Raji (cell line): ENCODE data around the gene SPDYE1.
"Not testable (repeated sequence)": the region's sequence is repeated elsewhere in the genome, so short reads cannot be mapped to it uniquely, and the experiment has no call there.

Source experiments
- POLR2A ChIP-seq: IDR thresholded peaks from 2 replicates; pipeline ENCODE4 v1.6.1; 2011; ENCODE audit warnings: low read depth, low read length, control low read depth; ENCODE audit not compliant: insufficient read depth

Gene SPDYE1

DNA sequence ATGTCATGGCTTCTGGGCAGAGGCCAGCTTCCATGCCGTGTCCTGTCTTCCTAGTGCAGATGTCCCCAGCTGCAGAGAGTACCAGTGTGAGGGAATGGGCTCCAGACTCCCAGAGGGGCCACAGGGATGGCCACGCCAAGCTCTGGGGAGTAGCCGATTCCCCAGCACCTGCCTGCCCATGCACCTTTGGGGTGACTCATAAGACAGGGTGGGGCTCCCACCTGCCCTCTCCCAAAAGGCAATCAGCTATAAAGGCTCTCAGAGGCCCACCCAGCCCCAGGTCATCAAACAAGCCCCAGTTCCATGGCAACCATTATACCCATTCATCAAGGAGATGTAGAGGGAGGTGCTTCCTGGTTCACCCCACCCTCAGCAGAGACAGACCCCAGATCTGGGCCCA is at the start of gene SPDYE1:
Gene SPDYE1, plus strand, starts transcription at position 366 of the 400 bp plus-strand sequence. CDS start 2,053 bp downstream, outside the sequence.
- TF ChIP-seq POLR2A = not testable (repeated sequence)

DNA sequence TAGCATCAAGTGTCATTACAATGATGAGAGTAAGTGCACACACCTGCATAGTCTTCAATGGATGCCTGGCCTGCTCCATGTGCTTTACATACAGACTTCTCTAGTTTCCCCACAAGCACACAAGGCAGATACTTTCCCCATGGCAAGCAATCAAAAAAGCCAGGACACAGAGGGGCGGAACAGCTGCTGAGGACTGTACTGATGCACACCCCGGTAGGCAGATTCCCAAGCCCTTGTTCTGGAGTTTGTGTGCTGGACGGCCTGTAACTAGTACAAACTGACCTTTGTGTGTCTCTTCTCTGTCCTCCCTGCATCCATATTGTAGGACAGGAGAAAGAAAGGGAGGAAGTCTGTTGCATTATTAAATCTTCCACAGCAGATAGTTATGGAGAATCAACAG is 45.7 kb upstream of the SPDYE1 start:
- TF ChIP-seq POLR2A = no peak

- TF ChIP-seq POLR2A = no peak
Observed at GRCh38 chr7:43953071-43953470, 44.6 kb upstream of the SPDYE1 start.

- TF ChIP-seq POLR2A = no peak
Observed at GRCh38 chr7:43954524-43955228, 43.0 kb upstream of the SPDYE1 start.

DNA sequence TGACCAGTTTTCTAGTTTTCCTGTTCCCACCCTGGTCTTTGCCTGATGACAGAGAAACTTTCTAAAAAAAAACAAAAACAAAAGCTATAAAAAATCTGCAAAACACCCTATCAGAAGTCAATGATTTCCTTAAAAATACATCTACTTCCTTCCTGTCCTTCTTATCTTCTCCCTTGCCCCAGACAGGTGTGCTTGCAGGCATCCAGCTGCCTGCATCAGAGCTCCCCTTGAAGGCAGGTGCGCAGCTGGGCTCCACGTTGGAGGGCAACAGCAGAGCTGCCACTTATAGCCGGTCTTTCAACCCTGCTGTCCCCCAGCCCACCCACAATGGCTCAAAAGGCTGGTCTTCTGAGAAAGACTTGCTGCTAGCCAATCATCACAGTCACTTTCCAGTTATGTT is 41.7 kb upstream of the SPDYE1 start:
- no peak for TF ChIP-seq POLR2A

DNA sequence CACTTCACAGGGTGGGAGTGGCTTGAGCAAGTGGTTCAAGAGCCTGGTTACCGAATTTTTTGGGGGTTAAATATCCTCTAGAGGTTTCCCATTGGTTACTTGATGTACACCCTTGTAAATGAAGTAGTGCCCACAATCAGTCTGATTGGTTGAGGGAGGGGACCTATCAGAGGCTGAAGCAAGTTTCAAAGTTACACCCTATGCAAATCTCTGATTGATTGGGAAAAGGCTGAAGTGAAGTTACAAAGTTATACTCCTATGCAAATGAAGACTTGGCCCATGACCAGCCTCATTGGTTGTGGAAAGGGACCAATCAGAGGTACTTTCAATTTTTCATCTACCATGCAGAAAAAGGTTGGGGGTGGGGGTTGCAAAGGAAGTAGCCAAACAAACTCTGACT is 36.8 kb upstream of the SPDYE1 start:
- TF ChIP-seq POLR2A = no peak

DNA sequence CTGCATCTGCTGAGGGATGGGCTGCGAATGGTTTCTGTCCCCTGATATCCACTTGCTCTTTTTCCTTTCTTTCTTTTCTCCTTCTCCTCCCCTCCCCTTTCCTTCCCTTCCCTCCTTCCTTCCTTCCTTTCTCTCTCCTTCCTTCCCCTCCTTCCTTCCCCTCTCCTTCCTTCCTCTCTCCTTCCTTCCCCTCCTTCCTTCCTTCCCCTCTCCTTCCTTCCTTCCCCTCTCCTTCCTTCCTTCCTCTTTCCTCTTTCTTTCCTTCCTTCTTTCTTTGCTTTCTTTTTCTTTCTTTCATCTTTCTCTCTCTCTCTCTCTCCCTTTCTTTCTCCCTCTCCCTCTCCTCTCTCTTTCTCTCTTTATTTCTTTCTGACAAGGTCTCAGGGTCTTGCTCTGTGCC is 20.2 kb upstream of the SPDYE1 start:
- no peak for TF ChIP-seq POLR2A

DNA sequence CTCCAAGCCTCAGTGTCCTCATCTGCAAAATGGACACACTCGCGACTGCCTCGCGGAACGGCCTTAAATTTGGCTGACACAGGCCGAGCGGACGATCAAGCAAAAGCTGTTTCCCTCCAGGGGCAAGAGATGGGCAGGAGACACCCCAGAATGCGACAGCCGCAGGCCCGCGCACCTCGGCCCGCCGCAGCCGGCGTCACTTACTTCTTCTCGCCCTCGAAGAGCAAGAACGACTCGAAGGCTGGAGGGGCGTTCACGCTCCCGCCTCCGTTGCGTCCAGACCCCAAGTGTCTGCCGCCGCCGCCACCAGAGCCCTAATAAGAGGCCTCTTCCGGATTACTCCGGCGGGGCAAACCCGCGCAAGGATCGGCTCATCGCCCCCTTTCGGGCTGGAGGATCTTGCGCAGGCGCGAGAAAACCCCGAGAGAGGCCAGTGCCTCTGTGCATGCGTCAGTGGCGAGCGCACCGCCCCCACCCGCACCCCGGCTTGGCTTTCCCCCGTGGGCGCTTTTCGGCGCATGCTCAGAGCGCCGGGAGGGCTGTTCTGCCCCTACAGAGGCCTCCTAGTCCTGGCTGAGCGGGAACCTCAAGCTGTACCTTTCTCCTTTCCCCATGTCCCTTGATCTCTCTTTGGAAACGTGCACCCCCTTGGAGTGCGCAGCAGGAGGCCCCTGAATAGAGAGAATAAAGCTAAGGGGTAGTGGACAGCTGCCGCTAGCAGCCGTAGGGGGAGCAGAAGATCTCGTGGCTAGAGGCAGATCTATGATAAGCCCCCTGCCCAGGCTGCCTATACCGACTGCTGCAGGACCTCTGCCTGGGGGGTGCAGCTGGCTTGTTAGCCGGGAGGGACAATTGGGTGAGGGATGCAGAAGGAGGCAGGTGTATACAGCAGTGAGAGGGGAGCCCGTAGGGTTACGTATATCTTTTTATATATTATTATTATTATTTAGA is 21.4 kb downstream of the SPDYE1 start:
- TF ChIP-seq POLR2A = peak; percentile 63

DNA sequence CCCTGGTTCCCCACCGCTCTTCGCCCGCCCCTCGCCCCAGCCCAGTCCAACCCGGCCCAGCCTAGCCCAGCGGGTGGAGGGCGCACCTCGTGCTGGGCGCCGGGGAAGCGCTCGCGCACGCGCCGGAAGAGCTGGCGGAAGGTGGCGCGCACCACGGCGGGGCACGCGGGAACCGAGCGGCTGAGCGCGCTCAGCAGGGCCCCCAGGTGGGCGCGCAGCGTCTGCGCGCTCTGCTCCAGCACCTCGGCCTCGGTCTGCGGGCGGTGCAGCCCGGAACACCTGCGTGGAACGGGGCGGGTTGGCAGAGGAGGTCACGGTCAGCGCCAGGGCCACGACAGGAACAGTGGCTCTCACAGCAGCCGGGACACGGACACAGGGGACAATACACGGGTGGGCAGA is 42.8 kb downstream of the SPDYE1 start:
- TF ChIP-seq POLR2A = peak; percentile 45; the same call in 1 of the 2 replicates

GRCh38 chr7:44042221-44042620 is 44.5 kb downstream of the SPDYE1 start:
- TF ChIP-seq POLR2A = no peak

GRCh38 chr7:44043902-44044301 is 46.2 kb downstream of the SPDYE1 start:
- no peak for TF ChIP-seq POLR2A

DNA sequence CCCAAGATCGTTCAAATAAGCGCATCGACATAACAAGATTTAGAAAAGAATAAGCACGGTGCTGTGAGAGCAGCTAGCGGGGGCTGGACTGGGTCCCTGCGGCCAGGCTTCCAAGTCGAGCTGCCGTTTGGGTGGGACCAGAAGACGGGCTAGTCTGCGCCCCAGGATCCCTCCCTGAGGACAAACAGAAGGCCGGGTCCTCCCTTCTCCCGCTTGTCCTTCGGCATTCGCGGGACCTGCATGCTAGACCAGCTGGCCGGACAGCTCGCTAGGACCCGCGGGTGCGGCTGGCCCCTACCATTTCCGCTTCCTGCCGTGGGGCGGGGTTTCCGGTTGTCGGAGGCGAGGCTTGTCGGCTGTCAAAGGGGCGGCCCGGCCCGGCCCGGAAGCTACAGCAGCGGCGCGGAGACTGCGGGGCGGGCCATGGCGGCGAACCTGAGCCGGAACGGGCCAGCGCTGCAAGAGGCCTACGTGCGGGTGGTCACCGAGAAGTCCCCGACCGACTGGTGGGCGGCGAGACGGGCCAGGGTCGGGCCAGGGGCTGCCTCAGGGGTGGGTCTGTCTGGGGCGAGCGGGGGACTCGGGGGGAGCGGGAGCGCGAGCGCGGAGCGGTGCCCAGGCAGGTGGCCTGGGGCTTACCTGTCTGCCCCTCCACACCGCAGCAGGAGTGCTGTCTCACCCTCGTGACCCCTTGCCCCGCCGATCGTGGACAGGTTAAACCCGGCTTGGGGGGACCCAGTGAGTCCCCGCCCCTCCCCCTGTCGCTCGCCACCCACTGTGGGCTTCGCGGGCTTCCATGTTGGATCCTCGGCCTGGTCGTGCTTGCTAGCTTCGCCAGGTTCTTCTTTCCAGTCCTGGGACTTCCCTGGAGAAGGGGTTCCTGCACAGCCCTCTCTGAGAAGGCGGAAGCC is 46.9 kb downstream of the SPDYE1 start, which contains the start of gene DBNL:
Gene DBNL, plus strand, starts transcription at position 388 of the 911 bp plus-strand sequence. Its CDS starts 36 bp downstream, at position 424.
- TF ChIP-seq POLR2A = peak; percentile 98

DNA sequence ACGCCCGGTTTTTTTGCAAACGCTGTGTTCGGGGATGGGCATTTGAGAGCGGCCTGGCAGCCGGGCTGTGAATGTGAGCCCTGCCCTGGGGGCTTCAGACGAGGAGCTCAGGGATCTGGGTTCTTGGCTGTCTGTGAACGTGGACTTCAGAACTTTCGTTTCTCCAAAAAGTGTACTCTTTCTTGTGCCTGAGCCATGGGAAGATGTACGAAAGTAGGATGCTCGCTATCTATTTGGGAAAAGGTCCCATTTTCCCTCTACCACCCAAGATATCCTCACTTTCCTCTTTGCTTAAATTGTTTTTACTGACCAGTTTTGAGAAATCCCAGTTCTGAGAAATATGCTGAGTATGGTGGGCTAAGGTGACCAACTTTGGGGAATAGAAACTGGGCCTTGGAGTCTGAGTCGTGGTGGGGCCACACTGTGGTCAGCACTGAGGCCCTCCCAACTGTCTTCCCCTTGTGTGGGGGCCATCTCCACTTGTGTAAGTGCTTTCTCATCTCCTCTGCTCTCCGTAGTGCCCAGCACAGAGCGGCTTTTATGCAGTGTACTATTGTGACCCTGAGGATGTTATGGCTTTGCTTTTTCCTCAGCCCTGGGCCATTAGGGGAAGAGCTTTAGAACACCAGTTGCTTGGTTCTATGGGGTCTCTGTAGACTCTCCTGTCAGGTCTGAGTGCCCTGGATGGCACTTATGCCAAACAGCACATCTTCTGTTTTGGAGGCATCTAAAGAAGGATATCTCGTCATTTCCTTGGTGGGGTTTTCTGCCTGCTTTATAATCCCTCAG is 47.7 kb downstream of the SPDYE1 start:
- TF ChIP-seq POLR2A = no peak; the same call in 1 of the 2 replicates
